ENCODE data around the gene PPP1R9A. TPM values are rescaled to one million over a fixed set of nuclear protein-coding genes. Genes with fewer than 3 reads are reported as not detected.

PPP1R9A gene
- total RNA-seq, 4 donors from 2014 or later = 4.7 to 23.9 (median 11.8) TPM

DNA sequence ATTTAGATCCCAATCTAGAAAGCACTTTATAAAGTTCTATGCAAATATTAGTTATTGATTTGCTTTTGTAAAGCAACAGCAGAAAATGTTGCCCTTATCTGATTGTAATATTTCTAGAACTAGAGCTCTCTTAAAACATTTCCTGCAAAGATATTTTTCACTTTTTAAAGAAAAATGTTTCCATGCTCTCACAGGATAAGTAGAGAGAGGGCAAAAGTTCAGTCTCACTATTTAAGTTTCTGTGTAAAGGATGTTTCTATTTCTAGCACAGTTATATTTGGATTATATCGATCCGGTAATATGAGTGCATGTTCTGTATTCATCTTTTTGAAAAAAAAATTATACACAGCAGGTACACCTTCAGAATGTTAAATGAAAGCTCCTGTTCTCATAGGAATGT is 334.9 kb downstream of the PPP1R9A start:
- Histone ChIP-seq H3K27me3 (no peaks in the 10 kb centered on the region), H3K4me3 (no peak overlapping the region), H3K4me1 (no peaks in the 10 kb centered on the region), H3K27ac (no peak overlapping the region), H3K36me3 (no peaks in the 10 kb centered on the region), H3K9me3 (no peaks in the 10 kb centered on the region)
- no peak for DNase-seq
- TF ChIP-seq CTCF (IDR thresholded peaks at IDR 0.05) (no peak), POLR2A (IDR thresholded peaks at IDR 0.05) (no peak)

GRCh38 chr7:95244616-95245015 is 337.2 kb downstream of the PPP1R9A start:
- H3K9me3 ChIP-seq = no peaks in the 10 kb centered on the region
- no peak overlapping the region for H3K4me3 ChIP-seq
- TF ChIP-seq POLR2A (IDR thresholded peaks at IDR 0.05) (no peak), CTCF (IDR thresholded peaks at IDR 0.05) (no peak)
- DNase-seq = no peak
- H3K4me1 ChIP-seq = no peaks in the 10 kb centered on the region
- no peak overlapping the region for H3K27ac ChIP-seq
- H3K27me3 ChIP-seq = no peaks in the 10 kb centered on the region
- no peaks in the 10 kb centered on the region for H3K36me3 ChIP-seq

- no peak for DNase-seq
- no peak overlapping the region for H3K4me3 ChIP-seq
Observed at GRCh38 chr7:95245828-95246500, 338.6 kb downstream of the PPP1R9A start.

DNA sequence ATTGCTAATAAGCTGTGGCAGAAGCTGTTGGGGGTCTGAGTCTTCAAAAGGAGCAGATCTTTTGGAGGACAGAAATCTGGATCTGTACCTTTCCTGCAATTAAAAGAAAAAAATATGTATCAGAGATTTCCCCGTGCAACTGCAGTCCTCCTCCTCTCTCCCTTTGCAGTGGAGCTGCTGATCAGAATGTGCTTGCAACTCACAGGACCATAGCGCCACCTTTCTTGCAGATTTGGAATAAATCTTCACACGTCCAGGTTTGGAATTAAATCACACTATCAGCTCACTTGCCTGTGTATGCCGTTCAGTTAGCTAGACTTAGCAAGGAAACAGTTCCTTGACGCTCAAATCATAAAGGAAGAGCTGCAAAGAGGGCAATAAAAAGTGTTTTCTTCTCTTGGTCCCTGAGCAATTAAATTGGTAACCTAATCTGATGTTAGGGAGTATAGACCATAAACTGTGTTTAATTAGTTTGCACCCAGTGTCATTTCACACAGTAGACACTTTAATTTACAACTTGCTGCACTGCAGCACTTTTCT is 339.5 kb downstream of the PPP1R9A start:
- H3K4me3 ChIP-seq = no peak overlapping the region
- no peak overlapping the region for H3K27ac ChIP-seq

More at GRCh38 chr7:95245828-95246500, 338.6 kb downstream of the PPP1R9A start:
- no peaks in the 10 kb centered on the region for H3K27me3 ChIP-seq
- H3K27ac ChIP-seq = no peak overlapping the region
- TF ChIP-seq CTCF (IDR thresholded peaks at IDR 0.05) = no peak
- no peak for TF ChIP-seq POLR2A (IDR thresholded peaks at IDR 0.05)
- H3K4me1 ChIP-seq = no peaks in the 10 kb centered on the region
- no peaks in the 10 kb centered on the region for H3K36me3 ChIP-seq
- no peaks in the 10 kb centered on the region for H3K9me3 ChIP-seq

GRCh38 chr7:95250571-95250970 is 343.2 kb downstream of the PPP1R9A start:
- TF ChIP-seq POLR2A (IDR thresholded peaks at IDR 0.05) (no peak), CTCF (IDR thresholded peaks at IDR 0.05) (no peak)
- Histone ChIP-seq H3K27me3 (no peaks in the 10 kb centered on the region), H3K4me1 (no peaks in the 10 kb centered on the region), H3K4me3 (no peak overlapping the region), H3K9me3 (no peaks in the 10 kb centered on the region), H3K36me3 (no peaks in the 10 kb centered on the region), H3K27ac (no peak overlapping the region)
- no peak for DNase-seq

More for the DNA sequence above, 339.5 kb downstream of the PPP1R9A start:
- peak in 1 of 3 donors; percentile 68 for DNase-seq
- TF ChIP-seq POLR2A (IDR thresholded peaks at IDR 0.05) (no peak), CTCF (IDR thresholded peaks at IDR 0.05) (peak in 5 of 6 experiments; percentile 17 to 76 (median 73))
- Histone ChIP-seq H3K36me3 (no peaks in the 10 kb centered on the region), H3K4me1 (no peaks in the 10 kb centered on the region), H3K9me3 (no peaks in the 10 kb centered on the region), H3K27me3 (no peaks in the 10 kb centered on the region)

Measured in Peyer's patch (tissue), 4 donors.